NCI-H146 treated with DMSO at 0.1 percent for 48 hours (cell line): Measurements from ENCODE around the gene DTNBP1.
A peak's percentile ranks its signal among the peaks of the same experiment; 100 is the strongest.

ENCODE experiments used
- DNase-seq: peaks from one replicate; lab custom pipeline; 2025; ENCODE audit not compliant: unreplicated experiment; lab: John Stamatoyannopoulos, UW

DTNBP1 gene, protein sequence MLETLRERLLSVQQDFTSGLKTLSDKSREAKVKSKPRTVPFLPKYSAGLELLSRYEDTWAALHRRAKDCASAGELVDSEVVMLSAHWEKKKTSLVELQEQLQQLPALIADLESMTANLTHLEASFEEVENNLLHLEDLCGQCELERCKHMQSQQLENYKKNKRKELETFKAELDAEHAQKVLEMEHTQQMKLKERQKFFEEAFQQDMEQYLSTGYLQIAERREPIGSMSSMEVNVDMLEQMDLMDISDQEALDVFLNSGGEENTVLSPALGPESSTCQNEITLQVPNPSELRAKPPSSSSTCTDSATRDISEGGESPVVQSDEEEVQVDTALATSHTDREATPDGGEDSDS

DNA sequence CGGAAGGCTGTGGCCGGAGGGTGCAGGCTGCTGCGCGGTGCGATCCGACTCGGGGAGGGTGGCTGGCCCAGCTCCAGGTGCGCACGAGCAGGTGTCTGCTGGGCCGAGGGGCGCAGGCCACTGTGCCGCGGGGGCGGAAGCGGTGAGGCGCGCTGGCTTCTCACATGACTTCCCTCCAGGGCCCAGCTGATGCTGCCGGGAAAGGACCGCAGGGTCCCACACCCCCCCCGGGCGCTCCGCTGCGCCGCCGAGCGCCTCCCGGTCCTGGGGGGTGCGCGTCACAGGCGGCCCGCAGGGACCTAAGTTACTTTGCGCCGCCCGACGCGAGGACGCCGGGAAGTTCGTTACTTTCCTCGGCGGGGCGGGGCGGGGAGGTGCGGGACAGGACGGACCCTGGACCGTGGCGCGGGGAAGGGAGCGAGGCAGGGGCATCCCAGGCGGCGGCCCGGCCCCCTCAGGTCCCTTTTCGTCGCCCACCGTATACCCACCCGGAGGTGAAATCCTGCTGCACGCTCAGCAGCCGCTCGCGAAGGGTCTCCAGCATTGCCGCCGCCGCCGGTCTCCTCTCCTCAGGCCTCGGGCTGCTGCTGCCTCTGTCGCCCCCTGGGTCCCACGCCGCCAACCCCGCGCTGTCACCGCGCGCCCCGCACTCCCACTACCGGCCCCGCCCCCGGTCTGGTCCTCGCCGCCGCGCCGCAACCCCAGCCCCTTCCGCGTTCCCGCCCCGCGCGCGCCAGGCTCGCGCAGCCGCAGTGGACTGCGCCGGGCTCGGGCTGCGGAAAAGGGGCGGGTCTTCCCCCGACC lies at the start of gene DTNBP1:
TSS of gene DTNBP1 (minus strand) at position 703 of the 804 bp plus-strand sequence. CDS start at position 544, 159 bp downstream.
- peak; percentile 58 for DNase-seq

DNA sequence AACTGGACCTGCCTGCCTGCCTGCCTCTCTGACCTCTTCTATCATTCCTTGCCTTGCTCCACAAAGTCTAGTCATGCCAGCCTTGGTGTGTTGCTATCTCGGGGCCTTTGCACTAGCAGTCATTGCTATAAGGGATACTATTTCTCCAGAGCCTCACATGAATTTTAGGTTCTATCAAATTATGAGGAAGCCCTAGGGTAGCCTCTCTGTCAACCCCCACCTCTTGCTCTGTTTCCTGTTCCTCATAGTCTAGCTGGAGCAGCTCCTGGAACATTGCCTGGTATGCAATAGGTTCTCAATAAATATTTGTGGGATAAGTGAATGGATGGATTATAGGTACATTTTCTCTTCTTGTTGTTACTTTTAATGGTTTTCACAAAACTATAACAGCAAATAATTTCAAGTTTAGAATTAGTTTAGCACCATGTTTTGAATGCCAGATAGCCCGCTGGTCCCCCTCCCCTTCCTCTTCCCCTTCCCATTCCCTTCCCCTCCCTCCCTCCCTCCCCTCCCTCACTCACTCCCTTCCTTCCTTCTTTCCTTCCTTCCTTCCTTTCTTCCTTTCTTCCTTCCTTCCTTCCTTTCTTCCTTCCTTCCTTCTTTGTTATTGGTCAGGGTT lies 46.9 kb upstream of the DTNBP1 start:
- no peak for DNase-seq

DNA sequence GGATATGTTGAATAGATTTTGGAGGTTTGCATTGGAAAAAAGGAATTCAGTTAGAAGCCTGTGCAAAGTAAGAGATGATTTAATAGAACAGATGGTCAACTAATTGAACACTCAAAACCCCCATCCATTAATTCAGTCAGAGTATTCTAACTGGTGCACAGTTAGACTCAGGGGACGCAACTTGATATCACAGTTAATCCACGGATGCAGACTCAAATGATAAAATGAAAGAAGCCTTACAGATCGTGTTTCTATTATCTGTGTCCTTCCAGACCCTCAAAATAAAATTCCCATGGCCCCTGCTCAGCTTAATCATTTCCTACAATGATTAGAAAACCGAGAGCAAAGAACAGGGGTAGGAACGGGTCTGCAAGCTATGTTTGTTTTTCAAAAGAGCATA lies 45.4 kb upstream of the DTNBP1 start:
- DNase-seq: no peak

DNA sequence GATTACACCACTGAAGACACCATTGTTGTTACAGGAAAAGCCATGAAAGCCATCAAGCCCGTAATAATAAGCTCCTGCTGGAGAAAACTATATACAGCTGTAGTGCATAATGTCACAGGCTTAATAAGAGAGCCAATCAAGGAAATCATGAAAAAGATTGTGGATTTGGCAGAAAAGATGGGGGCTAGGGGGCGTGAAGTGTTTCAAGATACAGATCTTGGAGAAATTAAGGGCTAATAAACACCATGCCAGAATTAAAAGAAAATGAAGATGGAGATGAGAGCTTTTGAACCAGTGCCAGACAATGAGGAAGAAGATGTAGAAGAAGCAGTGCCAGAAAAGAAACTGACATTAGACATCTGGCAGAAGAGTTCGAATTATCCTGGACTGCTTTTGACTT lies 43.2 kb upstream of the DTNBP1 start:
- DNase-seq: no peak

DNA sequence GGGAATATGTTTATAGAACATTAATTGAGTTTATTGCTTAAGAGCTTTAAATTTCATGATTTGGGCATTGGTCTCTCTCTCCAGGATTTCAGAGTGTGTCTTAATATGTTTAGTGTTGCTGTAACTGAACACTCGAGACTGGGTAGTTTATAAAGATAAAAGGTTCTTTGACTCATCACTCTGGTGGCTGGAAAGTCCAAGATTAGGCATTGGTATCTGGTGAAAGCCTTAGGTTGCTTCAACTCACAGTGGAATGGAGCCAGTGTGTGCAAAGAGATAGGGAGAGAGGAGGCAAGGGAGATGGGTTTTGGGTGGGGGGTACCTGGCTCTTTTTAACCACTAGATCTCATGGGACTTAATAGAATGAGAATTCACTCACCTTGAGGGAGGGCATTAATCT lies 35.6 kb upstream of the DTNBP1 start:
- DNase-seq: no peak

DNA sequence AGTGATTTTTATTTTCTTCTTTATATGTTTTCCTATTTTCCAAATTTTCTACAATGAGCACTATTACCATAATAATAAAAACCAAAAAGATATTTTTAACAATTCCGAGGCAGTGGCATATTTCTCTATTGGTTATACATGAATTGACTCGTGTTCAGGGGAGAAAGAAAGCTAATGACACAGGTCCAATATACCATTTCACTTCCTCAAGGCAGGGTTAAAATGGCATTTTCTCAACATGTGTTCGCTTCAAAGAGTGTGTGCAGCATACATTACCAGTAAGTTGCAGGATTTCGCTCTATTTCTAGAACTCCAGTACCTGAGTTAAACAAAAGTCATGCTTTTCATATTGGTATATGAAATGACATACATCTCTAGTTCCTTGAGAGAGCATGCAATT lies 35.1 kb upstream of the DTNBP1 start:
- DNase-seq: no peak

DNA sequence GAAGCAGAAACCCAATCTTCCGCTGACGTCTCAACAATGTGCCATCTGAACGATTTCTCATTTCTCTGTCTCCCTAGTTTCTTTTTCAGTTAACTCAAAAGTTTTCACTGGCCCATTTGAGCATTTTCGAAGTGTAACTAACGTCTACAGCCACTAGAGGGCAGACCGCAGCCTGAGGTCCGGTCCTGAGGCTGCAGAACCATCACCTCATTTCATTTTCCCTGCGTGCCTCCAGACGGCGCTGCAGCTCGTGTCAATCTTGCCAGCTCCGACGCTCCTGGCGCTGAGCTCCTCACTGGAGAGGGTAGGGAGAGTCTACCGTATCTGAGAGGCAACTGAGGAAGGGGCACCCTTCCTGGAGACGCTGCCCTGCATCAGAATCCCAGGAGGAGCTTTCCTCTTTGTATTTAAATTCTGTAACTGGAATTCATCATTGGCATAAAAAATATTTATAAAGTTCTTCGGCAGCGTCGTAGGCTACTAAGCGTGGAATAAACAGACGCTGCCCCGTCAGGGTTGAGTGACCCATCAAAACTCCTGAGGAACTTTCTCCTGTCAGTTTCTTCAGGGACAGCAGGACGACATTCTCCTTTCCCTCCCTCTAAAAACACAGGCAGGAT lies 28.5 kb upstream of the DTNBP1 start:
- peak; percentile 66 for DNase-seq

DNA sequence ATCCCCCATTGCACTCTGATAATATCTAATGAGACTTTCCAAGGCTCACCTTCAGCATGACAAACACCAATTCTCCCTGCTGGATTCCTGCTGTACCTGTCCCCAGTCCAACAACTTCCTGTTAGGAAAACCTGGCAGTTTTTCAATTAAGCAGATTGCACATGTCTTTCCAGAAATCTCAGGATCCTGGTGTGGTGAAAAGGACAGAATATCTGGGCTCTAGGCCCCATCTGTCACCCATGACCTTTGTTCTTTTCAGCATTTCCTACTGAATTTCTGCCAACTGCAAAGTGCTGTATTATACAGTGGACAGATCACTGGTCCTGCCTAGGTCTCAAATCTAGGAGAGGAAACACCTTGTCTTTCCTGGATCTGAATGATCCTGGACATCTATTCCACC lies 27.7 kb upstream of the DTNBP1 start:
- peak; percentile 61 for DNase-seq

DNA sequence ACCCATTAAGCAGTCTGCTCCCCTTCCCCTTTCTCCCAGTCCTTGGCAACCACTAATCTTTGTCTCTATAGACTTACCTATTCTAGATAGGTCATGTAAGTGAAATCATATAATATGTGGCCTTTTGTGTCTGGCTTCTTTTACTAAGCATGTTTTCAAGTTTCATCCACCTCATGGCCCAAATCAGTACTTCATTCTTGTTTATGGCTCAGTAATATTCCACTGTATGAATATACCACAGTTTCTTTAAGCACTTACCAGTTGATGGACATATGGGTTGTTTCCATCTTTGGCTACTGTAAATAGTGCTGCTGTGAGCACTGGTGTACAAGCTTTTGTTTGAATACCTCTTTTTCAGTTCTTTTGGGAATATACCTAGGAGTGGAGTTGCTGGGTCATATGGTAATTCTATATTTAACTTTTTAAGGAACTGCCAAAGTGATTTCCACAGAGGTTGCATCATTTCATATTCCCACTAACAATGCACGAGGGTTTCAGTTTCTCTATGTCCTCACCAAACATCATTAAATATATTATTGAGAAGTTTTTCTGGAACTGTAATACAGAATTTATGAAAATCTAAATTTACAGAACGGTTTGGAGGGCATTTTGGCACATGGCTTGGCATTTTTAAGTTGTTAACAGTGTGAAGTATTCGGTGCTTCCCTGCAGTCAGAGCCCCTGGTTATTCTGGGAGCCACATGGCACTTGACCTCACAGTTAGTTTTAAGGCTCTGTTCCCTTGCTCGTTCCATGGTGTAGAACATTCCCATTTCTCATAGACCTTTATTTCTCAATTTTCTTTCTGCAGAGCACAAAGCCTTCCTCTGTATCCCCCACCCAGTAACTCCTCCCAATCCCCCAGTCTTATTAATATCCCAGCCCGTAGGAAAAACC lies 27.0 kb upstream of the DTNBP1 start:
- DNase-seq: no peak

DNA sequence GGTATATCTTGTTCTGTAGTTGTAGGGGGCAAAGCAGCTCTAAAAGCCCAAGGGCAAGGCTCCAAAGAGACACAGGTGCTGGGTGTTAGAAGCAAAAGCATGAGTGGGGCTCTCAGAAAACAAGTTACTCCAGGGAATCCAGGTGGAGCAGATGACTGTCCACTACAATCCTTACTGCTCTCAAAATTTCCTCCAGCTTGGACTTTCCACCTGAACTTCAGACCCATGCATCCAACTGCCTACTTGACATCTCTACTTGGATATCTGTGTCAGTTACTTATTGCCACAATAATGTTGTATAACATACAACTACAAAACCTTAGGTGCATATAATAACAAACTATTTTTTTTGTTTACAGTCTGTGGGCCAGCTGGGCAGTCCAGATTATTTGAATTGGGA lies 22.8 kb upstream of the DTNBP1 start:
- DNase-seq: no peak

DNA sequence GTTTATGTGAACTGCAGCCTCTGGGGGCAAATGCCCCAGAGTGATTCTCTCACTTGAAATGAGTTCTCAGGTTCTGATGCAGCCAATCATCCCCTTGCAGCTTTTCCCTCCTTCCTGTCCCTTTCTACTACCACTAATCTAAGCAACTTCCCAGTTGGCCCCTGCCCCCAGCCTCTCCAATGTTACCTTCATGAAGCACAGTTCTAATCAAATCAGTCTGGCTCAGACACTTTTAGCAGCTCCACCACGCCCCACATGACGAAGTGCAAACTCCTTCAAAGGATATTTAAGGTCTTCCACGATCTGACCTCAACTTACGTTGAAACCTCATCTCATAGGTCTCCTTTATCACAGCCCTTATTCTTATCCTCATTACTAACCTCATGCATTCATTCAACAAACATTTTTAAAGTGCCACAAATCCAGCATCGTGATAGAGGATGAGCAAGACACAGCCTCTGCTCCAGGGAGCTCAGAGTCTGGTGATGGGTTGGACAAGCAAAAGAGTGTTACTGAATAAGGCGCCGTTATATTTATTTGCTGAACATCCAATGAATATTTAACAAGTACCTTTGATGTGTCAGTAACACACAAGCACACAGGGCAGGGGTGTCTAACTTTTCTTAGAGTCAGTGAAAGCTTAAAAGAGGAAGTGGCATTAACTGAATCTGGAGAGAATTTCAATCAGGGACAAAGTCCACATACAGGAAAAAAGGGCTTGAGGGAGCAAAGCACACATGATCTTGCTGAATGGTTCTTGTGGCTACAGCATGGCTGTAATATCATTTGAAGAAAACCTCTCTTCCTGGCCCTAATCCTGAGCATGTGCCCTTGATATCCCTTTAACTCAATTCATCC lies 20.4 kb upstream of the DTNBP1 start:
- DNase-seq: no peak

DNA sequence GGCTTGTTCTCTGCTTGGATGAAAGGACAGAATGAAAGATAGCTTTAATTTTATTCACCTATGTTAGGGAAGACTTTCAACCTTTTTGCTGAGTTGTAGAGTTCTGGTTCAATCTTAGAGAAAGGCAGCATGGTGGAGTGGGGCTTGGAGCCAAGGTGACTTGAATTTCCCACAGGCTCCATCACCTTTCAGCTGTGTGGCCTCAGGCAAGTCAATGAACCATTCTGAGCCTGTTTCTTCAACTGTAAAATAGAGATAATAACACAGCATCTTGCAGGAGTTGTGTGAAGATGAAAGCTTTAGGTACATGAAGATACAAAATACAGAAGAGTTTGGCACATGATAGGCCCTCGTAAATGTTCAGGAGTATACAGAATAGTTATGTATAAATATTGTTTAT lies 19.1 kb upstream of the DTNBP1 start:
- DNase-seq: no peak

DNA sequence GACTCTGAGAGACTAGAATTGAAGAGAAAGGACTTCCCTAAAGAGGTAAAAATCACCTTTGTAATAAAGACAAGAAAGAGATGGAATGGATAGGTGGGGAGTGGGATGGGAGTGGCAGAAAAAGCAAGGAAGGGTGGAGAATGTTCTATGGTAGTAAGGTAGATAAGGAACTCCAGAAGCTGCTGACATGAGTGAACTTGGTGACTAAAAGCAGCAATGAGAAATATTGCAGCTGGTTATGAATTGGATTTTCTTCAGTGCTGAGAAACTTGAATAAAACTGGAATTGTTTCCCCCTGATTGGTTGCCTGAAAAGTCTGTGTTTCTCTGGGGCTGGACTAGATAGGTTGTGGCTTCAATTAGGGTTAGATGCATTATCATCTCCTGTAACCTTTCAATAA lies 15.7 kb upstream of the DTNBP1 start:
- DNase-seq: no peak

DNA sequence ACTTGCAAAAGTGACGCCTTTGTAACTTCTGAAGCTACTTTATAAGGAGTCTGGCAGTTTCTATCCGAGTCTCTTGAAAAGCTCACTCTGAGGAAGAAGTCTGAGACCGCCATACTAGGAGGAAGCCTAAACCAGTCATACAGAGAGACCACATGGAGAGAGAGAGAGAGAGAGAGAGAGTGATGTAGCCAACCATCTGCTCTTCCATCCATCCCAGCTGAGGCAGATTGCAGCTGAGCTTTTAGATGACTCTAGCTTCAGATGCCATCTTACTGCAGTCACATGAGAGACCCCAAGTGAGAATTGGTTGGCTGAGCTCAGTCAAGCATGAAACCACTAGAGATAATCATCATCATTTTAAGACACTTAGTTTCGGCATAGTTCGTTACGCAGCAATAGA lies 15.0 kb upstream of the DTNBP1 start:
- no peak for DNase-seq

DNA sequence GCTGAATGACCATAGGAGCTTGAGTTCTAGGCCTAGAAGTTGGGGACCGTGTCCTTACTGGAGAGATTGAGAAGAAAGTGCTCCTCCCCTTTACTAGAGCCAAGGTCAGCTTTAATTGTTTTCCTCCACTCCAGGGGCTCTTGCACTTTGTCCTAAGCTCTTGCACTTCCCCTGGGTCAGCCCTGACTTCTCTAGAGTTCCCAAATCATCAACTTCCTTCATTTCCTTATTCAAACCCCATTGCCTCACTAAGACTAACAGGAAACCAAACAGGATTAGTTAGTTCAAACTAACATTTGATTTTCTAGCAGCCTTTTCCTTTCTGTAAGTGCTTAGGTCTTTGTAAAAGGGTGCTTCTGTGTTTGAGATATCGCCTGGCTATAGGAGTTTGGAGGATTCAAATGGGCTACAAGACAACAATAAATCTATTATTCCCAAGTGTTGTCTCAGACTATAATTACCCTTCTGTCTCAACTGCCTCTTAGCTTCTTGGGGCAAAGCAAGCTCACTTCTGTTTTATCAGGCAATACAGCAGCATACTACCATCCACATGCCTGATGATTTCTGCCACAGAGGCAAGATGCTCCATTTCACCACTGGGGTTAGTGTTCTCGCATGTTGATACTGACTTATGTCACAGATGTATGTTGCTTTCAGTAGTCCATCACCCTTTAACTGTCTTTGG lies 12.8 kb upstream of the DTNBP1 start:
- DNase-seq: no peak

DNA sequence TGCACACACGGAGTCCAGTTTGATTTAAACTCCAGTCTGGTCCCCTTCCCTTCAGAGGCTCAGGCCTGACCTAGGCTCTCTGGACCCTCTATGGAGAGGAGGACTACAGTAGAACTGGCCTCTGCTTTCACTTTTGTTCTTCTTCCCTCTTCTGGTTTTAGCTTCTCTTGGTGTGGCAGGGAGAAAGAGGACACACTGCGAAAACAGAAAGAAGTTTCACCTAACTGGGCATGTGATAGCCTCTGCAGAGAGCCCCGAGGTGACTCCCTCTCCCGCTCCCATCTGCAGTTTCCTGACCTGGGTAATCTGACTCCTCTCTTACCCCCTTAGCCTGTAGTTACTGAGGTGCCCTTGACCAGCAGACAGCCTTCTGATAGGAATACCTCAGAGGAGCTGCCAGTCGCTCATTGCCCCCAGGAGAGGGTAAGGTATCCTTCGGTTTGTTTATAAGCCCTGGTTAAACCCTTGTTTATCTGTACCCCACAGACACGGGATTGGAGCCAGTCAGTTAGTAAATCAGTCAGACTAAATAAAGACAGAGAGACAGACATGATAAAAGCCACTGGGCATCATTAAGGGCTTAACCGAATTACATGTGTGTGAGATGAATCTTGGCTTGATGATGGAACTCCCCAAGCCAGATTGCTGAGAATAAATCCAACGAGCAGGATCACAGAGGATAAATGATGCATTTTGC lies 12.0 kb upstream of the DTNBP1 start:
- no peak for DNase-seq

DNA sequence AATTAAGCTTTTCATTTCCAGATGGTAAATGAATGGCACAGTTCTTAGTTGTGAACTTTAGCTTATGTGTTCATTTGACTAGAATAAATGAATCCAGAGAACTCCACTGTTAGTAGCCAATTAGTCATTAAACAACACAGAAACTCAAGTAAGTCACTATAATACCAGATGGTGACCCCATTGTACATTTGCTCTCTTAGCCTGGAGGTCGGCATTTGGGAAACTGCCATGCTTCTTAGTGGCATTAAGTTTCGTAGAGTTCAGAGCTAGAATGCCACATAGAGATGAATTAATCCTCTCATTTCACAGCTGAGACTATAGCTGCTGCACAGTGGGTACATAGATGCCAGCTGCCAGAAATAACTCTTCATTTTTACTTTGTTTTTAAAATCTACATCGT lies 10.8 kb upstream of the DTNBP1 start:
- no peak for DNase-seq

DNA sequence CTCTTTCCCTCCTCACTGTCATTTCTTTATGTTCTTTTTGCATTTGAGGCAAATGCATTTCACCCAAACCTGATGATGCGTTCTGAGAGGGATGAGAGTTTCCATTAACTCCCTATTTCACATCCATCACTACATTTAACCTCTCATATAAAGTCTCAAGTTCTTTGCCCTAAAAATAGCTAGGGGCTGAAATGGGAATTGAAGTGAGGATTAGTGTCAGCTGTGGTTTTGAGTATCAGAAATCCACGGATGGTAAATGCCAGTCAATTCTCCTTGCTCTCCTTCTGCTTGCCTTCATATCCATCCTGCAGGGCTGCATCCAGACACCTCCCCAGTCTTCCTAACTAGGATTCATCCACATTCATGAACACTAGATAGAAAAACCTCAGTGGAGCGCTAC lies 10.0 kb upstream of the DTNBP1 start:
- DNase-seq: no peak

DNA sequence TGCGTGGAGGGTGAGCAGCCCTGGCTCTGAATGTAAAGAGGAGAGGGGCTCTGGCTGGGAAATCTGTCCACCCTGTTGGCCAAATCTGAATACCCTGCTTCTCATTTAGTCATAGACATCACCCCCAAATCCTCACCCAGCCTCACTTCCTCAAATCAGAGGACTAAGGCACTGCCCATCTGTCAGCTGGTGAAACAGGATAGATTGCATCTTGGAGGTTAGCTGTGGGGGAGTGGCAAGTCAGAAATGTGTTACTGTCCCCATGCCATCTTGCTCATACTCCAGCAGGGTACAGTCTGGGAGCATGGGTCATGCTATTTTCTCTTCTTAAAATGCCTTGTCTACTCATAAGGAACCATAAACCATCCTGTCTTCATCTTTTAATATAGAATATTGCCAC lies 9.5 kb upstream of the DTNBP1 start:
- no peak for DNase-seq
